ENCODE results near the gene ARHGEF18.

Gene ARHGEF18

DNA sequence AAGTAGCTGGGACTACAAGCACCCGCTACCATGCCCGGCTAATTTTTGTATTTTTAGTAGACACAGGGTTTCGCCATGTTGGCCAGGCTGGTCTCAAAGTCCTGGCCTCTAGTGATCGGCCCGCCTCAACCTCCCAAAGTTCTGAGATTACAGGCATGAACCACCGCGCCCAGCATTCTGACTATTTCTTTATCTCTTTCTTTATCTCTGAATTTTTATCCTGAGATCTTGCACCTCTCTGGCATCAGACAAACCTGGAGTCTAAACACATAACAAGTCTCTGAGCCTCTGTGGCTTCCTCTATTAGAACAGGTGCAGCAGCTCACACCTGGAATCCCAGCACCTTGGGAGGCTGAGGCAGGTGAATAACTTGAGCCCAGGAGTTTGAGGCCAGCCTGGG is 28.5 kb downstream of the ARHGEF18 start:
- ChIA-PET POLR2A (interaction anchor here (0.5 kb wide), 1 partner anchor 580 kb away, joined by 4 read pairs; no protein-coding TSS in a partner anchor), CTCF (interaction anchor here (1.0 to 3.5 kb wide), 4 partner anchors 10 to 23 kb away, joined by 3 to 21 read pairs (median 4); no protein-coding TSS in a partner anchor)
- DNase-seq (ENCODE audit: extremely low spot score) = no peak
- TF ChIP-seq, protein P1, sequence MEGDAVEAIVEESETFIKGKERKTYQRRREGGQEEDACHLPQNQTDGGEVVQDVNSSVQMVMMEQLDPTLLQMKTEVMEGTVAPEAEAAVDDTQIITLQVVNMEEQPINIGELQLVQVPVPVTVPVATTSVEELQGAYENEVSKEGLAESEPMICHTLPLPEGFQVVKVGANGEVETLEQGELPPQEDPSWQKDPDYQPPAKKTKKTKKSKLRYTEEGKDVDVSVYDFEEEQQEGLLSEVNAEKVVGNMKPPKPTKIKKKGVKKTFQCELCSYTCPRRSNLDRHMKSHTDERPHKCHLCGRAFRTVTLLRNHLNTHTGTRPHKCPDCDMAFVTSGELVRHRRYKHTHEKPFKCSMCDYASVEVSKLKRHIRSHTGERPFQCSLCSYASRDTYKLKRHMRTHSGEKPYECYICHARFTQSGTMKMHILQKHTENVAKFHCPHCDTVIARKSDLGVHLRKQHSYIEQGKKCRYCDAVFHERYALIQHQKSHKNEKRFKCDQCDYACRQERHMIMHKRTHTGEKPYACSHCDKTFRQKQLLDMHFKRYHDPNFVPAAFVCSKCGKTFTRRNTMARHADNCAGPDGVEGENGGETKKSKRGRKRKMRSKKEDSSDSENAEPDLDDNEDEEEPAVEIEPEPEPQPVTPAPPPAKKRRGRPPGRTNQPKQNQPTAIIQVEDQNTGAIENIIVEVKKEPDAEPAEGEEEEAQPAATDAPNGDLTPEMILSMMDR (IDR thresholded peaks at IDR 0.05; ENCODE audit: control extremely low read depth, extremely low read depth, low read depth, missing control alignments) = no peak

DNA sequence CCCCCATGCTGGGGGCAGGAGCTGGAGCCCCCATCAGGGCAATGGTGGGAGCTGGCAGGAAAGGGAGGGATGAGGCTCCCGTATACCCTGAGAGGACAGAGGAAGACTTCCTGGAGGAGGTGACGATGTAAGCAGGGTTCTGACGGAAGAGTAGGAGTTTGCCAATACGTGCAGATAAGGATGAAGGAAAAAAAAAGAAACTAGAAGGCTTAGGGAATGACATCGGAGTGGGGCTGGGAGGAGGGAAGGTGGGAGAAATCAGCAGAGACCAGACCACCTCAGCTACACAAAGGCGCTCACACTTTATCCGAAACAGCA is 32.3 kb downstream of the ARHGEF18 start:
- CTCF ChIA-PET = interaction anchor here (0.7 to 2.3 kb wide), 12 partner anchors 9 to 282 kb away, joined by 3 to 18 read pairs (median 5); no protein-coding TSS in a partner anchor
- TF ChIP-seq, protein P1 (IDR thresholded peaks at IDR 0.05; ENCODE audit: control extremely low read depth, extremely low read depth, low read depth, missing control alignments) = no peak
- POLR2A ChIA-PET = no interaction called here
- no peak for DNase-seq (ENCODE audit: extremely low spot score)

DNA sequence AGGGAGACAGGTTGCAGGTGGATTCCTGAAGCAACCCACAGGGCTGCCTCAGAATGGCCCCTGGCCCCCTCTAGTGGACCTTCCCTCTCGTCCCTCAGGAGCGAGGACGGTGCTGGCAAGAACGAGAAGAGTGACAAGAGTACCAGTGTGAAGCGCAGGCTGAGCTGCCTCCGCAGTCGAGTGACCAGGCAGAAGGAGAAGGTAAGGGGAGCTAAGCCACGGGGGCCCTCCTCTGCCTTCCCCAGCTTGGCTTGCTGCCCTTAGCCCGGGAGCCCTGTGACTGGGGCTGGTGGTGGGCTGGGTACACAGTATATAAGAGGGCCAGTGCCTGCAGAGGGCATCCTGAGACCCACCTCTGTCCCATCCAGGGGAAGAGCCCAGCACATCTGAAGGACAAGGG is 34.0 kb downstream of the ARHGEF18 start:
- ChIA-PET CTCF (interaction anchor here (0.8 to 1.9 kb wide), 6 partner anchors 16 to 283 kb away, joined by 3 to 6 read pairs (median 4); no protein-coding TSS in a partner anchor), POLR2A (no interaction called here)
- no peak for DNase-seq (ENCODE audit: extremely low spot score)
- TF ChIP-seq, protein P1 (IDR thresholded peaks at IDR 0.05; ENCODE audit: control extremely low read depth, extremely low read depth, low read depth, missing control alignments) = no peak

DNA sequence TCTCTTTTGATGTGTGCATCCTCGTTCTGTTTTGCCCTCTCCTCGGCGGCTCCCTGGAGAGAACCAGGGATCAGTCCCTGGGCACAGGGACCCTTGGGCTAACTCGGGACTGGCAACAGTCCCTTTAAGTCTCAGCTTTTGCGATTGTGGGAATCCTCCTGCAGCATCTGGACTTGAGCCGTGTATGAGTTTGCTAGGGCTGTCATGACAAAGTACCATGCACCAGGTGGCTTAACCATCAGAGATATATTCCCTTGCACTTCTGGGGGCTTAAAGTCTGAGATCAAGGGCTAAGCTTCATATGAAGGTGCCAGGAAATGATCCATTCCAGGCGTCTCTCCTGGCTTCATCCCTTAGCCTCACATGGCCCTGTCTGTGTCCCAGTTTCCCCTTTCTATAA is 34.5 kb downstream of the ARHGEF18 start:
- TF ChIP-seq, protein P1 (IDR thresholded peaks at IDR 0.05; ENCODE audit: control extremely low read depth, extremely low read depth, low read depth, missing control alignments) = no peak
- POLR2A ChIA-PET = no interaction called here
- DNase-seq (ENCODE audit: extremely low spot score) = no peak
- CTCF ChIA-PET = interaction anchor here (0.8 to 1.9 kb wide), 5 partner anchors 16 to 57 kb away, joined by 3 to 6 read pairs (median 4); no protein-coding TSS in a partner anchor

DNA sequence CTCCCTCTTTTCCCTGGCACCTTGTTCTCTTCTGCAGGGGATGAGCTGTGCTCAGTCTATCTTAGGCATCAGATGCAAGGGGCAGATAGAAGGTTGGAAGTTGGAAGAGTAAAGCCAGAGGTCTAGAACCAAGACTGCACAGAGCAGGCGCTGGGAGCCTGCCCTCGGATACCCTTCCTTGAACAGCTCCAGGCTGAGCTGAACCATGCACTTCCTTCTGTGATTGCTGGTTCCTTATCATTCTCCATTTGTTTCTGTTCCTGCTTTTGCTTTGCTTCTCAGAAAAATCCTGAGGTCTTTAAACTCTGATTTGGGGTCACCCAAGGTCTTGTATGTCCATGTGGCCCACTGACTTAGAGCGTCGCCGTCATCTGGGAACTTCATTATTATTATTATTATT is 36.3 kb downstream of the ARHGEF18 start:
- CTCF ChIA-PET = interaction anchor here (1.3 to 1.9 kb wide), 2 partner anchors 18 to 283 kb away, joined by 3 to 7 read pairs; no protein-coding TSS in a partner anchor
- no peak for DNase-seq (ENCODE audit: extremely low spot score)
- POLR2A ChIA-PET = no interaction called here
- TF ChIP-seq, protein P1 (IDR thresholded peaks at IDR 0.05; ENCODE audit: control extremely low read depth, extremely low read depth, low read depth, missing control alignments) = no peak

DNA sequence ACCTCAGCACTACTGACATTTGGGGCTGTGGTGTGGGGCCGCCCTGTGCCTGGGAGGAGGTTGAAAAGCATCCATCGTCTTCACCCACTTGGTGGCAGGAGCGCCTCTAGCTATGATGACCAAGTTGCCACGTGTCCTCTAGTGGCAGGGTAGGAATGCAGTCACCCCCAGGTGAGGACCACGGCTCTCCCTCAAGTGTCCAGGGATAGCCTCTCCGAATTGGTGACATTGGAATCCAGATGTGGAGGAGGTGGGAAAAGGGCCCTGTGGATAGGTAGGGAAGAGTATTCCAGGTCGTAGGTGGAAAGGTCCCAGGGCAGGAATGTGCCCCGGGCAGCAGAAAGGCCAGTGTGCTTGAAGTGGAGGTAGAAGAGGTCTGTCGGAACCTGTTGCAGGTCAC is 37.6 kb downstream of the ARHGEF18 start:
- DNase-seq (ENCODE audit: extremely low spot score) = no peak
- ChIA-PET CTCF (interaction anchor here (1.0 to 2.6 kb wide), 3 partner anchors 12 to 27 kb away, joined by 3 to 11 read pairs (median 8); no protein-coding TSS in a partner anchor), POLR2A (no interaction called here)
- TF ChIP-seq, protein P1 (IDR thresholded peaks at IDR 0.05; ENCODE audit: control extremely low read depth, extremely low read depth, low read depth, missing control alignments) = no peak
